Activated CD8-positive, alpha-beta memory T cell treated with anti-CD3 and anti-CD28 coated beads, Interleukin-2, amount 50 U/mL, for 48 hours (primary cell): ENCODE results near the gene MAPK1.
"Not testable (repeated sequence)": the region's sequence is repeated elsewhere in the genome, so short reads cannot be mapped to it uniquely, and the experiment has no call there.

Source experiments
- DNase-seq: peaks from one replicate; pipeline ENCODE4 v3.0.0-alpha.2; 2020

The MAPK1 gene

GRCh38 chr22:21818487-21819182 is 48.8 kb downstream of the MAPK1 start:
- no peak for DNase-seq

GRCh38 chr22:21817497-21817853 is 50.0 kb downstream of the MAPK1 start:
- not testable (repeated sequence) for DNase-seq

GRCh38 chr22:21816787-21817496 is 50.5 kb downstream of the MAPK1 start:
- DNase-seq, result no peak

- no peak for DNase-seq
These were observed 51.0 kb downstream of the MAPK1 start for GRCh38 chr22:21816472-21816786.

GRCh38 chr22:21815958-21816357 is 51.5 kb downstream of the MAPK1 start:
- no peak for DNase-seq

GRCh38 chr22:21815357-21815756 is 52.1 kb downstream of the MAPK1 start:
- no peak for DNase-seq

- DNase-seq, result no peak
These were observed 55.5 kb downstream of the MAPK1 start for GRCh38 chr22:21811982-21812381.

- DNase-seq, result no peak
These were observed 59.6 kb downstream of the MAPK1 start for GRCh38 chr22:21807544-21808529.

GRCh38 chr22:21805325-21805724 is 62.1 kb downstream of the MAPK1 start:
- not testable (repeated sequence) for DNase-seq

- no peak for DNase-seq
These were observed 63.6 kb downstream of the MAPK1 start for GRCh38 chr22:21803811-21804249.

- DNase-seq, result no peak
These were observed 64.8 kb downstream of the MAPK1 start for GRCh38 chr22:21802673-21803072.

GRCh38 chr22:21802056-21802455 is 65.4 kb downstream of the MAPK1 start:
- no peak for DNase-seq

GRCh38 chr22:21801304-21801644 is 66.2 kb downstream of the MAPK1 start:
- not testable (repeated sequence) for DNase-seq

GRCh38 chr22:21800552-21801303 is 66.7 kb downstream of the MAPK1 start:
- no peak for DNase-seq

GRCh38 chr22:21797444-21798221 is 69.8 kb downstream of the MAPK1 start:
- DNase-seq, result no peak

GRCh38 chr22:21796863-21797262 is 70.6 kb downstream of the MAPK1 start:
- no peak for DNase-seq

GRCh38 chr22:21796231-21796630 is 71.2 kb downstream of the MAPK1 start:
- no peak for DNase-seq

GRCh38 chr22:21793716-21794115 is 73.7 kb downstream of the MAPK1 start:
- not testable (repeated sequence) for DNase-seq

GRCh38 chr22:21791635-21792625 is 75.5 kb downstream of the MAPK1 start:
- peak; percentile 64 for DNase-seq

- DNase-seq, result peak; percentile 56
These were observed 76.4 kb downstream of the MAPK1 start for GRCh38 chr22:21790849-21791610.
